ENCODE results near the gene MKRN2OS. TPM values are rescaled to one million over a fixed set of nuclear protein-coding genes. Genes with fewer than 3 reads are reported as not detected.

The MKRN2OS gene
- total RNA-seq, 1 experiment from 2014 or later: not detected

- no TSS peak for BruUV-seq (replicated peaks)
- ChIA-PET POLR2A (ENCODE audit: low non-redundant PET) (no interaction called here), CTCF (no interaction called here)
- Histone ChIP-seq H3K36me3 (ENCODE audit: insufficient read depth, low read length, poor library complexity, severe bottlenecking) (peaks cover 95% of the 10 kb centered on the region), H3K27me3 (replicated peaks; ENCODE audit: insufficient read depth, low read depth, low read length, poor library complexity) (no peaks in the 10 kb centered on the region), H3K27ac (ENCODE audit: low read depth, low read length, poor library complexity, severe bottlenecking) (no peak overlapping the region), H3K4me3 (ENCODE audit: low read depth, low read length, poor library complexity, severe bottlenecking) (no peak overlapping the region), H3K4me1 (ENCODE audit: insufficient read depth, low read length, poor library complexity, severe bottlenecking) (no peaks in the 10 kb centered on the region), H3K9me3 (ENCODE audit: low read depth, low read length, poor library complexity, severe bottlenecking) (no peaks in the 10 kb centered on the region)
- intact Hi-C loops (cut with micrococcal nuclease; ENCODE audit: unreplicated experiment): no loop called here
- TF ChIP-seq, protein P1, sequence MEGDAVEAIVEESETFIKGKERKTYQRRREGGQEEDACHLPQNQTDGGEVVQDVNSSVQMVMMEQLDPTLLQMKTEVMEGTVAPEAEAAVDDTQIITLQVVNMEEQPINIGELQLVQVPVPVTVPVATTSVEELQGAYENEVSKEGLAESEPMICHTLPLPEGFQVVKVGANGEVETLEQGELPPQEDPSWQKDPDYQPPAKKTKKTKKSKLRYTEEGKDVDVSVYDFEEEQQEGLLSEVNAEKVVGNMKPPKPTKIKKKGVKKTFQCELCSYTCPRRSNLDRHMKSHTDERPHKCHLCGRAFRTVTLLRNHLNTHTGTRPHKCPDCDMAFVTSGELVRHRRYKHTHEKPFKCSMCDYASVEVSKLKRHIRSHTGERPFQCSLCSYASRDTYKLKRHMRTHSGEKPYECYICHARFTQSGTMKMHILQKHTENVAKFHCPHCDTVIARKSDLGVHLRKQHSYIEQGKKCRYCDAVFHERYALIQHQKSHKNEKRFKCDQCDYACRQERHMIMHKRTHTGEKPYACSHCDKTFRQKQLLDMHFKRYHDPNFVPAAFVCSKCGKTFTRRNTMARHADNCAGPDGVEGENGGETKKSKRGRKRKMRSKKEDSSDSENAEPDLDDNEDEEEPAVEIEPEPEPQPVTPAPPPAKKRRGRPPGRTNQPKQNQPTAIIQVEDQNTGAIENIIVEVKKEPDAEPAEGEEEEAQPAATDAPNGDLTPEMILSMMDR (conservative IDR thresholded peaks at IDR 0.05; ENCODE audit: low read depth, low read length): no peak
- no peak for TF ChIP-seq EZH2 (IDR thresholded peaks at IDR 0.05; ENCODE audit: borderline replicate concordance, low read depth, low read length, poor library complexity, severe bottlenecking)
- no peak for DNase-seq (ENCODE audit: low spot score)
Observed at GRCh38 chr3:12586403-12586802, 41.1 kb upstream of the MKRN2OS start.

DNA sequence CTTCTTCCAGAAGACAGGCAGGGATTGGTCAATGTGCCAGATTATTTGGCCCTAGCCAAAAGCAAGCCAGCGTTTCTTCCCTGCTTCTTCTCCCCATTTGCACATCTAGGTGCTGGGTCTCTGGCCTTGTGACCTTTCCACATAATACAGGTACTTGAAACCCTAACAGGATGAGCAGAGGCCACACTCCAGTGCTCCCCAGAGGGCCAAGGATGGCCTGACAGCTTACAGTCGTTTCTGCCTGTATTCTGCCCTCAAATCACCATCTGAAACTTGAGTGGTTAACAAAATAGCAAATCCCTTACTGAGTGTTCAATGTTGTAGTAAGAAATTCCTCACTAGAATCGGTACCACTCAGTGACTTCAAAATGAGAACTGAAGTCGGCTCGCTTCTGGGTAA is 40.7 kb upstream of the MKRN2OS start:
- ChIA-PET POLR2A (ENCODE audit: low non-redundant PET) (no interaction called here), CTCF (no interaction called here)
- peaks cover 95% of the 10 kb centered on the region for H3K36me3 ChIP-seq (ENCODE audit: insufficient read depth, low read length, poor library complexity, severe bottlenecking)
- intact Hi-C loops (cut with micrococcal nuclease; ENCODE audit: unreplicated experiment): no loop called here
- H3K27ac ChIP-seq (ENCODE audit: low read depth, low read length, poor library complexity, severe bottlenecking): no peak overlapping the region
- H3K4me1 ChIP-seq (ENCODE audit: insufficient read depth, low read length, poor library complexity, severe bottlenecking): no peaks in the 10 kb centered on the region
- BruUV-seq (replicated peaks): no TSS peak
- no peaks in the 10 kb centered on the region for H3K9me3 ChIP-seq (ENCODE audit: low read depth, low read length, poor library complexity, severe bottlenecking)
- DNase-seq (ENCODE audit: low spot score): no peak
- TF ChIP-seq, protein P1 (conservative IDR thresholded peaks at IDR 0.05; ENCODE audit: low read depth, low read length): no peak
- TF ChIP-seq EZH2 (IDR thresholded peaks at IDR 0.05; ENCODE audit: borderline replicate concordance, low read depth, low read length, poor library complexity, severe bottlenecking): no peak
- no peaks in the 10 kb centered on the region for H3K27me3 ChIP-seq (replicated peaks; ENCODE audit: insufficient read depth, low read depth, low read length, poor library complexity)
- H3K4me3 ChIP-seq (ENCODE audit: low read depth, low read length, poor library complexity, severe bottlenecking): no peak overlapping the region

GRCh38 chr3:12585181-12585580 is 39.9 kb upstream of the MKRN2OS start:
- Histone ChIP-seq H3K9me3 (ENCODE audit: low read depth, low read length, poor library complexity, severe bottlenecking) (no peaks in the 10 kb centered on the region), H3K27me3 (replicated peaks; ENCODE audit: insufficient read depth, low read depth, low read length, poor library complexity) (no peaks in the 10 kb centered on the region), H3K36me3 (ENCODE audit: insufficient read depth, low read length, poor library complexity, severe bottlenecking) (peaks cover 91% of the 10 kb centered on the region), H3K4me1 (ENCODE audit: insufficient read depth, low read length, poor library complexity, severe bottlenecking) (no peaks in the 10 kb centered on the region), H3K27ac (ENCODE audit: low read depth, low read length, poor library complexity, severe bottlenecking) (no peak overlapping the region), H3K4me3 (ENCODE audit: low read depth, low read length, poor library complexity, severe bottlenecking) (no peak overlapping the region)
- no TSS peak for BruUV-seq (replicated peaks)
- ChIA-PET CTCF (no interaction called here), POLR2A (ENCODE audit: low non-redundant PET) (no interaction called here)
- TF ChIP-seq EZH2 (IDR thresholded peaks at IDR 0.05; ENCODE audit: borderline replicate concordance, low read depth, low read length, poor library complexity, severe bottlenecking): no peak
- TF ChIP-seq, protein P1 (conservative IDR thresholded peaks at IDR 0.05; ENCODE audit: low read depth, low read length): no peak
- intact Hi-C loops (cut with micrococcal nuclease; ENCODE audit: unreplicated experiment): no loop called here
- DNase-seq (ENCODE audit: low spot score): no peak

Measured in A673 (cell line).